ENCODE results near the gene RASL11B. TPM values are rescaled to one million over a fixed set of nuclear protein-coding genes. Genes with fewer than 3 reads are reported as not detected.

Gene RASL11B
- total RNA-seq, 6 experiments from 2014 or later: 0.12 to 0.16 (median 0.14) TPM; not detected in 1

GRCh38 chr4:52915191-52915590, 53.1 kb downstream of the RASL11B start:
- TF ChIP-seq CTCF (IDR thresholded peaks at IDR 0.05): no peak
- peaks cover 6% of the 10 kb centered on the region for H3K36me3 Mint-ChIP-seq (ENCODE audit: low read depth)
- no peaks in the 10 kb centered on the region; the same call in 1 of the 2 replicates for H3K27me3 Mint-ChIP-seq (ENCODE audit: insufficient read depth)
- peak overlapping the region; percentile 56 for H3K27ac Mint-ChIP-seq
- peaks cover 49% of the 10 kb centered on the region for H3K4me1 Mint-ChIP-seq (ENCODE audit: low read depth)
- no peaks in the 10 kb centered on the region for H3K9me3 Mint-ChIP-seq
- H3K4me3 Mint-ChIP-seq: no peak overlapping the region
- DNase-seq: no peak

GRCh38 chr4:52915730-52916300, 53.7 kb downstream of the RASL11B start:
- Mint-ChIP-seq H3K27ac (peak overlapping the region; percentile 56), H3K27me3 (ENCODE audit: insufficient read depth) (no peaks in the 10 kb centered on the region; the same call in 1 of the 2 replicates), H3K4me1 (ENCODE audit: low read depth) (peaks cover 47% of the 10 kb centered on the region), H3K36me3 (ENCODE audit: low read depth) (0 out of 2 replicates have a peak, but pooled peaks cover 4% of the 10 kb centered on the region), H3K4me3 (no peak overlapping the region), H3K9me3 (no peaks in the 10 kb centered on the region)
- no peak for DNase-seq
- TF ChIP-seq CTCF (IDR thresholded peaks at IDR 0.05): peak; percentile 21; the same call in 1 of the 2 replicates

Other genes with a start within 250 kb of the RASL11B start
- gene USP46, start 203.0 kb upstream of the RASL11B start, total RNA-seq (2021; fragmentation: NEBNext Ultra II Directional; extraction: Animal tissue kit (Norgen Biotek cat#: 25700)): 10 to 100 TPM; 23.9 to 30.9 (median 26.3) TPM
- not detected for gene ERVMER34-1, start 110.9 kb upstream of the RASL11B start, total RNA-seq (2021; fragmentation: NEBNext Ultra II Directional; extraction: Animal tissue kit (Norgen Biotek cat#: 25700))

Data from HFFc6 (cell line).